Esophagus squamous epithelium (tissue), 5 donors: Measurements from ENCODE around the gene KCNC2. TPM values are rescaled to one million over a fixed set of nuclear protein-coding genes. Genes with fewer than 3 reads are reported as not detected.
A peak's percentile ranks its signal among the peaks of the same experiment; 100 is the strongest.

ENCODE experiments used
- DNase-seq: peaks from one replicate; lab custom pipeline; 2025; lab: John Stamatoyannopoulos, UW
- H3K27ac ChIP-seq, 4 donors: fragments of 200-600 bp; sonication (generic); one replicate each; pipeline ENCODE4 v1.5.1; 2016 to 2019; ENCODE audit warnings: mild to moderate bottlenecking in 1 of 4
- H3K27me3 ChIP-seq, 4 donors: fragments of 200-600 bp; sonication (generic); 1 replicate in 3 of 4; 2 replicates in 1 of 4; pipeline versions ENCODE4 v1.5.1 to v1.6.0; 2017 to 2021; ENCODE audit warnings: antibody characterized with exemption in 1 of 4
- H3K36me3 ChIP-seq, 3 donors: fragments of 200-600 bp; sonication (generic); one replicate each; pipeline ENCODE4 v1.5.1; 2016 to 2019
- H3K4me1 ChIP-seq, 3 donors: fragments of 200-600 bp; sonication (generic); one replicate each; pipeline ENCODE4 v1.5.1; 2017 to 2019
- H3K4me3 ChIP-seq, 4 donors: fragments of 200-600 bp; sonication (generic); 1 replicate in 3 of 4; 2 replicates in 1 of 4; pipeline ENCODE4 v1.5.1; 2016 to 2019; ENCODE audit warnings: mild to moderate bottlenecking in 2 of 4, moderate library complexity in 1 of 4
- H3K9me3 ChIP-seq, 3 donors: fragments of 200-600 bp; sonication (generic); one replicate each; pipeline ENCODE4 v1.5.1; 2016 to 2019
- POLR2A ChIP-seq, 4 donors: fragments of 450-650 bp; IDR thresholded peaks; one replicate each; pipeline ENCODE4 v1.6.1; 2017; ENCODE audit warnings: antibody characterized with exemption in 4 of 4, mild to moderate bottlenecking in 4 of 4, moderate library complexity in 3 of 4
- WGBS, 2 donors: methylation state at CpG; one replicate each; pipeline ENCODE4 v1.1.5; 2018; 5-methylcytosine and 5-hydroxymethylcytosine counted together
- intact Hi-C: fragments of 100-400 bp; cut with DNase I; formaldehyde crosslinking; loops from one replicate; pipeline ENCODE4 v1.15.0; 2022
- total RNA-seq, 4 donors: library from RNA; depleted of rRNA; stranded (reverse); fragments of >200 nt; gene quantifications; one replicate each; pipeline ENCODE4 v1.1.0, GENCODE V29; 2016
- TF ChIP-seq, protein P1 (sequence below), 6 experiments: fragments of 450-650 bp in 4 of 6; fragments of 200-600 bp in 2 of 6; sonication (generic) in 2 of 6; IDR thresholded peaks; one replicate each; pipeline ENCODE4 v1.5.1; 2016 to 2019; ENCODE audit warnings: antibody characterized with exemption in 6 of 6, mild to moderate bottlenecking in 4 of 6, moderate library complexity in 4 of 6
- donor health status: DM: yes; HTN: yes; CAD: no.

KCNC2 gene
- total RNA-seq, 4 donors from 2014 or later: not detected

- Histone ChIP-seq H3K27me3 (peaks cover 0 to 57% (median 18%) of the 10 kb centered on the region in 4 donors), H3K27ac (no peak overlapping the region), H3K9me3 (peaks cover 0 to 6% (median 0%) of the 10 kb centered on the region in 3 donors), H3K4me3 (peak overlapping the region in 1 of 4 donors; percentile 14), H3K36me3 (no peaks in the 10 kb centered on the region), H3K4me1 (peaks cover 0 to 15% (median 0%) of the 10 kb centered on the region in 3 donors)
- no peak for TF ChIP-seq POLR2A (IDR thresholded peaks at IDR 0.05)
- TF ChIP-seq, protein P1, sequence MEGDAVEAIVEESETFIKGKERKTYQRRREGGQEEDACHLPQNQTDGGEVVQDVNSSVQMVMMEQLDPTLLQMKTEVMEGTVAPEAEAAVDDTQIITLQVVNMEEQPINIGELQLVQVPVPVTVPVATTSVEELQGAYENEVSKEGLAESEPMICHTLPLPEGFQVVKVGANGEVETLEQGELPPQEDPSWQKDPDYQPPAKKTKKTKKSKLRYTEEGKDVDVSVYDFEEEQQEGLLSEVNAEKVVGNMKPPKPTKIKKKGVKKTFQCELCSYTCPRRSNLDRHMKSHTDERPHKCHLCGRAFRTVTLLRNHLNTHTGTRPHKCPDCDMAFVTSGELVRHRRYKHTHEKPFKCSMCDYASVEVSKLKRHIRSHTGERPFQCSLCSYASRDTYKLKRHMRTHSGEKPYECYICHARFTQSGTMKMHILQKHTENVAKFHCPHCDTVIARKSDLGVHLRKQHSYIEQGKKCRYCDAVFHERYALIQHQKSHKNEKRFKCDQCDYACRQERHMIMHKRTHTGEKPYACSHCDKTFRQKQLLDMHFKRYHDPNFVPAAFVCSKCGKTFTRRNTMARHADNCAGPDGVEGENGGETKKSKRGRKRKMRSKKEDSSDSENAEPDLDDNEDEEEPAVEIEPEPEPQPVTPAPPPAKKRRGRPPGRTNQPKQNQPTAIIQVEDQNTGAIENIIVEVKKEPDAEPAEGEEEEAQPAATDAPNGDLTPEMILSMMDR (IDR thresholded peaks at IDR 0.05): no peak
- DNase-seq: no peak
- 14% methylated on average over 12 of the region's 78 CpGs; no CpG with 5 or more reads in 1 of the 2 donors for WGBS, 2 donors
- intact Hi-C loops: no loop called here
These were observed 2.1 kb downstream of the KCNC2 start for GRCh38 chr12:75207338-75208083.

- Histone ChIP-seq H3K9me3 (peaks cover 0 to 6% (median 0%) of the 10 kb centered on the region in 3 donors), H3K4me3 (no peak overlapping the region), H3K36me3 (no peaks in the 10 kb centered on the region), H3K27ac (no peak overlapping the region), H3K27me3 (peaks cover 0 to 55% (median 18%) of the 10 kb centered on the region in 4 donors), H3K4me1 (peaks cover 0 to 15% (median 0%) of the 10 kb centered on the region in 3 donors)
- no peak for TF ChIP-seq POLR2A (IDR thresholded peaks at IDR 0.05)
- TF ChIP-seq, protein P1 (IDR thresholded peaks at IDR 0.05): no peak
- DNase-seq: no peak
- intact Hi-C loops: no loop called here
- WGBS, 2 donors: 60 to 85% methylated on average over 1 of the region's 1 CpG
These were observed 4.1 kb downstream of the KCNC2 start for GRCh38 chr12:75205558-75205957.

DNA sequence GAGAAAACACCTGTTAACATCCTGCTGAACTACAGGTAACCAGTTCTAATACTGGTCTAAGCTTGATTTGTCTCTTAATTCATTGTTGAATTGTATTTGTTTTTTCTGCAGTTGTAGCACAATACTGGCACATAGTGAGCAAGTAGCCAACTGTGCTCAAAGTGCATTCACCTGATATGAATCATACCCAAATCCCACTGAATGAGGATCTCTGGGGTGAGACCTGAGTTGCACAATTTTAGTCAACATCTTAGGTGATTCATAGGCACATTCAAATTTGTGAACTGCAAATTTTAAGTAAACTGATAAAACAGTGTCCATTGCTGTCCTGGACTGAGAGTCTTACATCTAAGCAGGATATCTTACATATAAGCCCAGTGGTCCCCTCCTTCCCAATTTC lies 12.8 kb downstream of the KCNC2 start:
- intact Hi-C loops: no loop called here
- H3K9me3 ChIP-seq: no peaks in the 10 kb centered on the region
- TF ChIP-seq, protein P1 (IDR thresholded peaks at IDR 0.05): no peak
- TF ChIP-seq POLR2A (IDR thresholded peaks at IDR 0.05): no peak
- peaks cover 0 to 24% (median 0%) of the 10 kb centered on the region in 3 donors for H3K4me1 ChIP-seq
- H3K27me3 ChIP-seq: no peaks in the 10 kb centered on the region
- peak overlapping the region in 2 of 4 donors; percentile 62 to 71 for H3K27ac ChIP-seq
- H3K4me3 ChIP-seq: no peak overlapping the region
- DNase-seq: no peak
- no peaks in the 10 kb centered on the region for H3K36me3 ChIP-seq

DNA sequence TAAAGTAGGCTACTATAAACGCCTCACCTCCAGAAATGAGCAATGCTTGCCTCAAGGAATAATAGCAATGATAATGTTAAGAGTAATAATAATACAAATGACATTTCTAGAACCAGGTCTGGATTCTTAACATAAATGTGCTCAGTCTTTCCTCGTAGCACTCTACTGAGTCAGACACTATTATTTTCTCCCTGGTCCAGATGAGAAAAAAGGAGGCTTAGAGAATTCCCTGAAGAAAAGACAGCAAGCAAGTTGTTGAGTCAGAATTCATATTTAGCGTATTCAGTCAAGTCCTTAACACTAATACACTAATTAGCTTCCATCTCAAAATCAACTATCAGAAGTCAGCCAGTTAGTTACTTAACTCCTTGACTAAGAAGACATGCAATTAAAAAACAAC lies 13.2 kb downstream of the KCNC2 start:
- intact Hi-C loops: no loop called here
- H3K36me3 ChIP-seq: no peaks in the 10 kb centered on the region
- 38 to 53% methylated on average over 3 of the region's 3 CpGs for WGBS, 2 donors
- peak overlapping the region in 2 of 4 donors; percentile 62 to 71 for H3K27ac ChIP-seq
- no peaks in the 10 kb centered on the region for H3K27me3 ChIP-seq
- no peaks in the 10 kb centered on the region for H3K9me3 ChIP-seq
- H3K4me3 ChIP-seq: no peak overlapping the region
- no peak for DNase-seq
- no peak for TF ChIP-seq POLR2A (IDR thresholded peaks at IDR 0.05)
- TF ChIP-seq, protein P1 (IDR thresholded peaks at IDR 0.05): no peak
- H3K4me1 ChIP-seq: peaks cover 0 to 24% (median 0%) of the 10 kb centered on the region in 3 donors

DNA sequence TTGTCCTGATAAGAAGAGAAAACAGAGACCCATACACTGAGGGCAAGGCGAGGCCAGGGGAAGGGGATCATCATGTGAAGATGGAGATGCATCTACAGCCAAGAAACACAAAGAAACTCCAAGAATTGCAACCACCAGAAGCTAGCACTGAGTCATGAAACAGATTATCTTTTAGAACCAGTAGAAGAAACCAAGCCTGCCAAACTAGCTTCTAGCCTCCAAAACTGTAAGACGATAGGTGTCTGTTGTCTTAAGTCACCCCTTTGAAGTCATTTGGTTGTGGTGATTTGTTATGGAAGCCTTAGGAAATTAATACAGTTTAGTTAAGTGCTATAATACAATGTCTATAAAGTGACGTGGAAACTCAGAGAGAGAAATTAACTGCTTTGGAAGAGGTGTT lies 15.4 kb downstream of the KCNC2 start:
- Histone ChIP-seq H3K27me3 (no peaks in the 10 kb centered on the region), H3K27ac (peak overlapping the region in 2 of 4 donors; percentile 8 to 38)
- no peak for DNase-seq

More for the DNA sequence above, 15.4 kb downstream of the KCNC2 start:
- Histone ChIP-seq H3K4me3 (no peak overlapping the region), H3K4me1 (peaks cover 0 to 24% (median 0%) of the 10 kb centered on the region in 3 donors), H3K36me3 (no peaks in the 10 kb centered on the region), H3K9me3 (no peaks in the 10 kb centered on the region)
- TF ChIP-seq, protein P1 (IDR thresholded peaks at IDR 0.05): no peak
- TF ChIP-seq POLR2A (IDR thresholded peaks at IDR 0.05): no peak
- intact Hi-C loops: no loop called here
- 54 to 55% methylated on average over 3 of the region's 3 CpGs for WGBS, 2 donors
